Measurements from ENCODE around the gene SV2B.

SV2B gene

GRCh38 chr15:91231703-91232102 lies 131.6 kb downstream of the SV2B start:
- DNase-seq = no peak

- DNase-seq = no peak
Measured at GRCh38 chr15:91234759-91235158, 134.7 kb downstream of the SV2B start.

GRCh38 chr15:91235376-91235775 lies 135.3 kb downstream of the SV2B start:
- DNase-seq = no peak

- peak; percentile 64 to 85 (median 72) for DNase-seq
Measured at GRCh38 chr15:91237445-91237844, 137.4 kb downstream of the SV2B start.

- peak; percentile 42 to 70 (median 54) for DNase-seq
Measured at GRCh38 chr15:91238644-91239425, 138.8 kb downstream of the SV2B start.

GRCh38 chr15:91243826-91244225 lies 143.8 kb downstream of the SV2B start:
- peak; percentile 37 to 71 (median 62) for DNase-seq

GRCh38 chr15:91244919-91245318 lies 144.9 kb downstream of the SV2B start:
- no peak for DNase-seq

GRCh38 chr15:91246998-91247397 lies 146.9 kb downstream of the SV2B start:
- DNase-seq = no peak

- DNase-seq = no peak
Measured at GRCh38 chr15:91249591-91249990, 149.5 kb downstream of the SV2B start.

- no peak for DNase-seq
Measured at GRCh38 chr15:91252322-91252721, 152.3 kb downstream of the SV2B start.

- DNase-seq = no peak
Measured at GRCh38 chr15:91252756-91253155, 152.7 kb downstream of the SV2B start.

- peak in 3 of 4 experiments; percentile 45 to 70 (median 56) for DNase-seq
Measured at GRCh38 chr15:91253605-91254004, 153.5 kb downstream of the SV2B start.

GRCh38 chr15:91254766-91255165 lies 154.7 kb downstream of the SV2B start:
- DNase-seq = no peak

- peak in 2 of 4 experiments; percentile 63 to 69 for DNase-seq
Measured at GRCh38 chr15:91255670-91256192, 155.7 kb downstream of the SV2B start.

GRCh38 chr15:91257746-91258414 lies 157.8 kb downstream of the SV2B start:
- peak; percentile 38 to 64 (median 60) for DNase-seq

- peak; percentile 71 to 86 (median 83) for DNase-seq
Measured at GRCh38 chr15:91258415-91258759, 158.3 kb downstream of the SV2B start.

GRCh38 chr15:91259077-91259476 lies 159.0 kb downstream of the SV2B start:
- DNase-seq = no peak

- DNase-seq = no peak
Measured at GRCh38 chr15:91261345-91261744, 161.3 kb downstream of the SV2B start.

GRCh38 chr15:91263632-91264531 lies 163.8 kb downstream of the SV2B start:
- DNase-seq = peak; percentile 81 to 92 (median 87)

- peak; percentile 87 to 97 (median 92) for DNase-seq
Measured at GRCh38 chr15:91264651-91265351, 164.7 kb downstream of the SV2B start.

GRCh38 chr15:91265416-91265940 lies 165.4 kb downstream of the SV2B start:
- peak in 1 of 4 experiments; percentile 19 for DNase-seq

GRCh38 chr15:91268510-91268909 lies 168.5 kb downstream of the SV2B start:
- DNase-seq = no peak
